ENCODE results near the gene ZCCHC7. TPM values are rescaled to one million over a fixed set of nuclear protein-coding genes. Genes with fewer than 3 reads are reported as not detected.

Gene ZCCHC7
- total RNA-seq, 1 donor from 2014 or later = 12.0 TPM

GRCh38 chr9:37331871-37332270 lies 211.5 kb downstream of the ZCCHC7 start:
- Mint-ChIP-seq H3K4me1 (ENCODE audit: unreplicated experiment) (no peaks in the 10 kb centered on the region), H3K9me3 (ENCODE audit: unreplicated experiment) (no peaks in the 10 kb centered on the region), H3K4me3 (ENCODE audit: unreplicated experiment) (no peak overlapping the region), H3K36me3 (ENCODE audit: low read depth, unreplicated experiment) (no peaks in the 10 kb centered on the region), H3K27ac (ENCODE audit: unreplicated experiment) (no peak overlapping the region), H3K27me3 (ENCODE audit: unreplicated experiment) (no peaks in the 10 kb centered on the region)
- no peak for TF ChIP-seq CTCF (IDR thresholded peaks at IDR 0.05; ENCODE audit: unreplicated experiment)
- no peak for DNase-seq (ENCODE audit: low spot score)

GRCh38 chr9:37332578-37332977 lies 212.2 kb downstream of the ZCCHC7 start:
- no peak for DNase-seq (ENCODE audit: low spot score)
- no peaks in the 10 kb centered on the region for H3K9me3 Mint-ChIP-seq (ENCODE audit: unreplicated experiment)
- no peak overlapping the region for H3K4me3 Mint-ChIP-seq (ENCODE audit: unreplicated experiment)
- no peak overlapping the region for H3K27ac Mint-ChIP-seq (ENCODE audit: unreplicated experiment)
- H3K27me3 Mint-ChIP-seq (ENCODE audit: unreplicated experiment) = no peaks in the 10 kb centered on the region
- H3K36me3 Mint-ChIP-seq (ENCODE audit: low read depth, unreplicated experiment) = no peaks in the 10 kb centered on the region
- TF ChIP-seq CTCF (IDR thresholded peaks at IDR 0.05; ENCODE audit: unreplicated experiment) = no peak
- H3K4me1 Mint-ChIP-seq (ENCODE audit: unreplicated experiment) = peaks cover under 1% of the 10 kb centered on the region

GRCh38 chr9:37333288-37333687 lies 212.9 kb downstream of the ZCCHC7 start:
- Mint-ChIP-seq H3K4me3 (ENCODE audit: unreplicated experiment) (no peak overlapping the region), H3K36me3 (ENCODE audit: low read depth, unreplicated experiment) (no peaks in the 10 kb centered on the region), H3K9me3 (ENCODE audit: unreplicated experiment) (no peaks in the 10 kb centered on the region), H3K27ac (ENCODE audit: unreplicated experiment) (no peak overlapping the region), H3K4me1 (ENCODE audit: unreplicated experiment) (peaks cover 7% of the 10 kb centered on the region), H3K27me3 (ENCODE audit: unreplicated experiment) (no peaks in the 10 kb centered on the region)
- DNase-seq (ENCODE audit: low spot score) = no peak
- TF ChIP-seq CTCF (IDR thresholded peaks at IDR 0.05; ENCODE audit: unreplicated experiment) = no peak

- Mint-ChIP-seq H3K27ac (ENCODE audit: unreplicated experiment) (no peak overlapping the region), H3K36me3 (ENCODE audit: low read depth, unreplicated experiment) (no peaks in the 10 kb centered on the region), H3K27me3 (ENCODE audit: unreplicated experiment) (no peaks in the 10 kb centered on the region), H3K9me3 (ENCODE audit: unreplicated experiment) (no peaks in the 10 kb centered on the region), H3K4me3 (ENCODE audit: unreplicated experiment) (no peak overlapping the region), H3K4me1 (ENCODE audit: unreplicated experiment) (peaks cover 10% of the 10 kb centered on the region)
- TF ChIP-seq CTCF (IDR thresholded peaks at IDR 0.05; ENCODE audit: unreplicated experiment) = no peak
- DNase-seq (ENCODE audit: low spot score) = no peak
These were observed 214.9 kb downstream of the ZCCHC7 start for GRCh38 chr9:37335238-37335637.

- Mint-ChIP-seq H3K9me3 (ENCODE audit: unreplicated experiment) (no peaks in the 10 kb centered on the region), H3K4me1 (ENCODE audit: unreplicated experiment) (peaks cover 10% of the 10 kb centered on the region), H3K4me3 (ENCODE audit: unreplicated experiment) (no peak overlapping the region), H3K27me3 (ENCODE audit: unreplicated experiment) (no peaks in the 10 kb centered on the region), H3K36me3 (ENCODE audit: low read depth, unreplicated experiment) (no peaks in the 10 kb centered on the region), H3K27ac (ENCODE audit: unreplicated experiment) (no peak overlapping the region)
- TF ChIP-seq CTCF (IDR thresholded peaks at IDR 0.05; ENCODE audit: unreplicated experiment) = no peak
- DNase-seq (ENCODE audit: low spot score) = no peak
These were observed 215.8 kb downstream of the ZCCHC7 start for GRCh38 chr9:37336150-37336549.
